ENCODE measurements around the gene CEP295NL.

DNA sequence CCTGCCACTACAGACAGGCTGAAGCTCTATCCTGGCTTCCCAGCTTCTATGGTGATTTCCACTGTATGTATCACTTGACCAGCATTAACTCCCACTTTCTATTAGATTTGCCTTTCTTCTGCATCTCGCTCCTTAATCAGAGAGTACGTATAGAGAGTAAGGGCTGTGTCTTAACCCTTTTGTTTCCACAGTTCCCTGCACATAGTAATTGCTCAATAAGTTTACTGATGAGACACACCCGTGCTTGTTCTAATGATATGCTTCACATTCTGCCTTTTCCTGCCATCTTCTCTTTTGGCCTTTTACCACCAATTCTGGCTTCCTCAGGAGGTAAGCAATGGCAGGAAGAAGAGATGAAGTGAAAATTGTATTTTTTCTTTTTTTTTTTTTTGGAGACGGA is 41.8 kb downstream of the CEP295NL start:
- TF ChIP-seq, protein P1, sequence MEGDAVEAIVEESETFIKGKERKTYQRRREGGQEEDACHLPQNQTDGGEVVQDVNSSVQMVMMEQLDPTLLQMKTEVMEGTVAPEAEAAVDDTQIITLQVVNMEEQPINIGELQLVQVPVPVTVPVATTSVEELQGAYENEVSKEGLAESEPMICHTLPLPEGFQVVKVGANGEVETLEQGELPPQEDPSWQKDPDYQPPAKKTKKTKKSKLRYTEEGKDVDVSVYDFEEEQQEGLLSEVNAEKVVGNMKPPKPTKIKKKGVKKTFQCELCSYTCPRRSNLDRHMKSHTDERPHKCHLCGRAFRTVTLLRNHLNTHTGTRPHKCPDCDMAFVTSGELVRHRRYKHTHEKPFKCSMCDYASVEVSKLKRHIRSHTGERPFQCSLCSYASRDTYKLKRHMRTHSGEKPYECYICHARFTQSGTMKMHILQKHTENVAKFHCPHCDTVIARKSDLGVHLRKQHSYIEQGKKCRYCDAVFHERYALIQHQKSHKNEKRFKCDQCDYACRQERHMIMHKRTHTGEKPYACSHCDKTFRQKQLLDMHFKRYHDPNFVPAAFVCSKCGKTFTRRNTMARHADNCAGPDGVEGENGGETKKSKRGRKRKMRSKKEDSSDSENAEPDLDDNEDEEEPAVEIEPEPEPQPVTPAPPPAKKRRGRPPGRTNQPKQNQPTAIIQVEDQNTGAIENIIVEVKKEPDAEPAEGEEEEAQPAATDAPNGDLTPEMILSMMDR (IDR thresholded peaks at IDR 0.05; ENCODE audit: low read depth, low read length): no peak
- TF ChIP-seq EZH2phosphoT487 (IDR thresholded peaks at IDR 0.05; ENCODE audit: low read depth): no peak
